Hepatic stellate cell (primary cell): ENCODE measurements around the gene SNAPIN.
"Not testable (repeated sequence)": the region's sequence is repeated elsewhere in the genome, so short reads cannot be mapped to it uniquely, and the experiment has no call there.

Source experiments
- DNase-seq: peaks from one replicate; pipeline ENCODE4 v3.0.0; 2011; ENCODE audit warnings: low spot score

SNAPIN gene

GRCh38 chr1:153647346-153647714 lies 11.2 kb upstream of the SNAPIN start:
- DNase-seq: no peak

DNA sequence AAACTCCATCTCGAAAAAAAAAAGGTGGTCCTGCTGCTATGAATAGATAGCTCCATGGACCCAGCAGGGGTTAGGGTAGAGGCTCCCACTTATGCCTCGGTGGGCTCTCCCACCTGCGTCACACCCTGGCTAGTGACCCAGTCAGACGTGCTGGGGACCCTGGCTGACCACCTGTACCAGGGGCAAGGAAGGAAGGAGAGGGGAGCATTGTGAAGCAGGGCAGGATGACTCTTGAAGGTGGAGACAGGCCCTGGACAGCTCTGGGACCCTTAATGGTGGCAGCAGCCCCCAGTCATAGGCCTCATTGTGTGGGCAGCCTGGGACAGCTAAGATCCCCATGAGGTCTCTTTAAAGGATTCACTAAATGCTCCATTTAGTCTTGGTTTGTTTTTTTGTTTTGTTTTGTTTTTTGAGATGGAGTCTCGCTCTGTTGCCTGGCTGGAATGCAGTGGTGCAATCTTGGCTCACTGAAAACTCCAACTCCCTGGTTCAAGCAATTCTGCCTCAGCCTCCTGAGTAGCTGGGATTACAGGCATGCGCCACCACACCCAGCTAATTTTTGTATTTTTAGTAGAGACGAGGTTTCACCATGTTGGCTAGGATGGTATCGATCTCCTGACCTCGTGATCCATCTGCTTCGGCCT lies 10.4 kb upstream of the SNAPIN start:
- DNase-seq: no peak

DNA sequence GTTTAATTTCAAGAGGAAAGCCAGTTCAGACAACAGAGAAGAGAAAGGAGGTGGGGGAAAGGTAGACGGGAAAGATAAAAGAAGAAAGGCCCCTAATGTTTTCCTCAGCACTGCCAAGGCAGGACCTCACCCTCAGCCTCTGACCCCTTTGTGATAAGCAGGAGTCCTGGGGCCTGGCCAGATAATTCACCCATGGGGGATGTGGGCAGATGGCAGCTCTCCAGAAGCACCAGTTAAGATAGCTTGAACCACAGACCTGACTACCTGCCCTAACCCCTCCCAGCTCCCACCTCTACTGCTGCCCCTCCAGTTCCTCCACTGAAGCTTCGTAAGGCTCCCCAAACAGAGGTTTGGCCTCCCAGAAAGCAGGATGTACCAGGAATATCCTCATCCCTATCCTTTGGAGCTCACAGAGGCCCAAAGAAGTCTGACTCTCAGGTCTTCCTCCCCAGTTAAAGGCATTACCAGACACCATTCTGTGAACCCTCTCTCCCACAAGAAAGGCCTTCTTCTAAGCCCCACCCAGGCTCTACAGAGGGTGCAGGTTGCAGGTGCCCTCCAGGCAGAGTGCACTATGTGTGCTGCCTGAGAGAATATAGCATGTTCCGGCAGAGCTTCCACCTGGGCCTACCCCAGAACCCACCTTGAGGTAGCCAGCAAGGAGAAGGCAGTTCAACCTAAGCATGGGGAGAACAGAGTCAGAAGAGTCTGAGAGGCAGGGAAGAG lies 9.2 kb upstream of the SNAPIN start:
- no peak for DNase-seq

- no peak for DNase-seq
Observed at GRCh38 chr1:153649863-153650235, 8.7 kb upstream of the SNAPIN start.

- DNase-seq: no peak
Observed at GRCh38 chr1:153651771-153652170, 6.7 kb upstream of the SNAPIN start.

- peak; percentile 63 for DNase-seq
Observed at GRCh38 chr1:153652805-153653500, 5.5 kb upstream of the SNAPIN start.

GRCh38 chr1:153655333-153655732 lies 3.2 kb upstream of the SNAPIN start:
- no peak for DNase-seq

DNA sequence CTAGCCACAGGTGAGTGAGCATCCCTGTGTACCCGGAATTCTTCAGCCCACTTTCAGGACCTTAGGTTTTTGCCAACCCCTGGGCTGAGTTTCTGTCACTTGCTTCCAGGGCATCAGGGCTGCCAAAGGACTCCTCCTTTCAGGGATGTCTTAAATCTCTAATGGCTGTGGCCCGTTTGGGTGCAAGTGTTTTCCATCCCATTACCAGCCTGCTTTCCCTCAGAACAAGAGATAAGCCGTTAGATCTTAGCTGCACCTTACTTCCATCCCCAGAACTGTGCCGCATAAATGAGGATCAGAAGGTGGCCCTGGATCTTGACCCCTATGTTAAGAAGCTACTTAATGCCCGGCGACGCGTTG lies 652 bp downstream of the SNAPIN start:
- DNase-seq: no peak

- DNase-seq: no peak
Observed at GRCh38 chr1:153659656-153660055, 1.2 kb downstream of the SNAPIN start.

DNA sequence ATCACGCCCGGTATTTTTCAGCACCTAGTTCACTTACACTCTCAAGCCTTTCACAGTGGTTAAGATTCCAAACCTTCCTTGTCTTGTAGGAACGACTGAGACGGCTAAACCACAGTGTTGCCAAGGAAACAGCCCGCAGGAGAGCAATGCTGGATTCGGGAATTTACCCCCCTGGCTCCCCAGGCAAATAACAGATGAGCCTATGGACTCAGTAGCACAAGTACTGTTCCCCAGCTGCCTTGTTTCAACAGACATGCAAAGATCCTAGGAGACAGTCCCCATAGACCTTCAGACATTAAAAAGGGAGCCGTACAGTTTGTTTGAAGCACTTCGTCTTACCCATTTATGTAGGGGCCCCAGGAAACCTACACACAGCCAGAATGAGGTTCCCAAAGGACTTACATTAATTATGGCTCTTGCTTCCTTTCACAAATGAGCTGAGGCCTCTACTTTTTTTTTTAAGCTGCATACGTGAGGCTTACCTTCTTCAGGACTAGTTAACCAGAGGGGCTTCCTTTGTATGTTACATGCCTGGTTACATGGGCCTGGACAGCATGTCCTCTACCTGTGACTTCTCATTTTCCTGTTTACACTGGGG lies 2.7 kb downstream of the SNAPIN start:
- DNase-seq: no peak

- DNase-seq: no peak
Observed at GRCh38 chr1:153662269-153662668, 3.8 kb downstream of the SNAPIN start.

GRCh38 chr1:153663211-153663610 lies 4.7 kb downstream of the SNAPIN start:
- DNase-seq: no peak

DNA sequence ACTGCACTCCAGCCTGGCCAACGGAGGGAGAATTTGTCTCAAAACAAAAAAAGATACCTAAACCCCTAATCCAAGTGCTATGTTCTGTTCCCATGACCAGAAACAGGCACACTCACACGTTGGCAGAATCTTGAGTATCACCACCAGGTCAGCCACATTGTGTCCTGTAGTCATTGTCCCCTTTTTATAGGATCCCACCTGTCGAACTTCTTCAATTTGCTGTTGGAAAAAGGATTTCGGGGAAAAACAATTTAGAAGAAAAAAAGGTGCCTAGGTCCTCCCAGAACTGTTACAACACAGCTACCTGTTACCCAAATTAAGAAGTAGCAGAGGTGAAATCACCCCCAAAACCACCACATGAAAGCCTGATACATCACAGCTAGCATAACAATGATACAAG lies 8.9 kb downstream of the SNAPIN start:
- no peak for DNase-seq

DNA sequence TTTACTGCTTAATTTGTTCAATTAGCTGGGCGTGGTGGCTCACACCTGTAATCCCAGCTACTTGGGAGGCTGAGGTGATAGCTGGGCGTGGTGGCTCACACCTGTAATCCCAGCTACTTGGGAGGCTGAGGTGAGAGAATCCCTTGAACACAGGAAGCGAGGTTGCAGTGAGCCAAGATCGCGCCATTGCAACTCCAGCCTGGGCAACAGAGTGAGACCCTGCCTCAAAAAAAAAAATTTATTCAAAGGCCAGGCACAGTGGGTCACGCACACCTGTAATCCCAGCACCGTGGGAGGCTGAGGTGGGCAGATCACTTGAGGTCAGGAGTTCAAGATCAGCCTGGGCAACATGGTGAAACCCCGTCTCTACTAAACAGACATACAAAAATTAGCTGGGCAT lies 10.2 kb downstream of the SNAPIN start:
- DNase-seq: not testable (repeated sequence)

- DNase-seq: no peak
Observed at GRCh38 chr1:153669606-153670005, 11.1 kb downstream of the SNAPIN start.

GRCh38 chr1:153670257-153670858 lies 11.9 kb downstream of the SNAPIN start:
- no peak for DNase-seq

DNA sequence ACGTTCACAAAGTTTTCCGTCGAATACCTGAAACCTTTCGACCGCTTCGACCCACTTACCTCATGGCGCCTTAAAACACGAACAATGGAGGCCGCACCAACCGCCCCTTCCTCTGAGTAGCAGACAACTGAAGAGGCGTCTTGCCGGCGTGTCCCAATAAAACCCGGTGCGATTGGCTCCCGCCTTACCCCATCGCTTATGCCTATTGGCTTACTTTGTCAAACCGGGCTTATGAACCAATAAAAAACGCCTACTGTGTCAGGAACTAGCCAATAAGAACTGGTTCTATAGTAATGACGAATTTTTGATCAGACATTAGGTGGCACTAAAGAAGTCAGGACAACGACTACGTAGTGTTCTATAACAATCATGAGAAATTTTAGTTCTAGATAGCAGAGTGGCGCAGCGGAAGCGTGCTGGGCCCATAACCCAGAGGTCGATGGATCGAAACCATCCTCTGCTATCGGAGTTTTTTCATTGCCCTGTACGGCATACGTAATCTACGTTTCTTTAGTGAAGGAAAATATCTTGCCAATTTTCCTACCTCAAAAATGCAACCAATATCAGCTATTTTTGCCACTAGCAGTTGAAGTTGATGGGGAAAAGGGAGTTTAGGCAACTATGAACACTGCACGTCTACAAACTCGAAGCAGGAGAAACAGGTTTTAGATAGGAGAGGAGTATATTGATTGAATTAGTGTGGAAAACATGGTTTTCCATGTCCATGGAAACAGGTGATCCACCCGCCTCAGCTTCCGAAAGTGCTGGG lies 12.5 kb downstream of the SNAPIN start, which contains the start of gene ILF2:
ILF2 (minus strand) TSS at position 135 of the 769 bp plus-strand sequence; CDS start at position 64, 71 bp downstream.
- DNase-seq: peak; percentile 99

DNA sequence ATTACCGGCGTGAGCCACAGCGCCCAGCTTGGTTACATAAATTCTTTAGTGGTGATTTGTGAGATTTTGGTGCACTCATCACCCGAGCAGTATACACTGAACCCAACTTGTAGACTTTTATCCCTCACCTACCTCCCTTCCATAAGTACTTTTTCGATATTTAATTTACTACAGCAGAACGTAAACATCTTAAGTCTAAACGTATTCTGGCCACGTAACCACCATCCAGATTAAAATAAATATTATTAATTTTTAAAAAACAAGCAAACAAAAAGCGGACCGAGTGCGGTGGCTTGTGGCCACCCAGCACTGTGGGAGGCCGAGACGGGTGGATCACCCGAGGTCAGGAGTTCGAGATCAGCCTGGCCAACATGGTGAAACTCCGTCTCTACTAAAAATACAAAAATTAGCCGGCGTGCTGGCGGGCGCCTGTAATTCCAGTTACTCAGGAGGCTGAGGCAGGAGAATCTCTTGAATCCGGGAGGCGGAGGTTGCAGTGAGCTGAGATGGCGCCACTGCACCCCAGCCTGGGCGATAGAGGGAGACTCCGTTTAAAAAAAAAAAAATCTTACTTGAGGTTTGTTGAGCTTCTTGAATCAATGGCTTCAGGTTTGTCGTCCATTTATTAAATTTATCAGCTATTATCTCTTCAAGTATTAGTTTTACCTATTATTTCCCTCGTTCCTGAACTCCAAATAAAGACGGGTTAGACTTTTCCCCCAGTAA lies 13.3 kb downstream of the SNAPIN start:
- not testable (repeated sequence) for DNase-seq

DNA sequence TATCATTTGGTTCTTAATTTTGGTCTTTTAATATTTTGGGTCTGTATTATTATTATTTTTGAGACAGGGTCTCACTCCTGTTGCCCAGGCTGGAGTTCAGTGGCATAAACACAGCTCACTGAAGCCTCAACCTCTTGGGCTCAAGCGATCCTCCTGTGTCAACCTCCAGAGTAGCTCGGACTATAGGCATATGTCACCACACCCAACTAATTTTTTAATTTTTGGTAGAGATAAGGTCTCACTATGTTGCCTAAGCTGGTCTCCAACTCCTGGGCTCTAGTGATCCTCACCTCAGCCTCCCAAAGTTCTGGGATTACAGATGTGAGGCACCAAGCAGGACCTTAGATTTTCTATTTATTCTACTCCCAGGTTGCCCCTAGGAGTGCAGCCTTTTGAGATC lies 15.0 kb downstream of the SNAPIN start:
- DNase-seq: no peak

DNA sequence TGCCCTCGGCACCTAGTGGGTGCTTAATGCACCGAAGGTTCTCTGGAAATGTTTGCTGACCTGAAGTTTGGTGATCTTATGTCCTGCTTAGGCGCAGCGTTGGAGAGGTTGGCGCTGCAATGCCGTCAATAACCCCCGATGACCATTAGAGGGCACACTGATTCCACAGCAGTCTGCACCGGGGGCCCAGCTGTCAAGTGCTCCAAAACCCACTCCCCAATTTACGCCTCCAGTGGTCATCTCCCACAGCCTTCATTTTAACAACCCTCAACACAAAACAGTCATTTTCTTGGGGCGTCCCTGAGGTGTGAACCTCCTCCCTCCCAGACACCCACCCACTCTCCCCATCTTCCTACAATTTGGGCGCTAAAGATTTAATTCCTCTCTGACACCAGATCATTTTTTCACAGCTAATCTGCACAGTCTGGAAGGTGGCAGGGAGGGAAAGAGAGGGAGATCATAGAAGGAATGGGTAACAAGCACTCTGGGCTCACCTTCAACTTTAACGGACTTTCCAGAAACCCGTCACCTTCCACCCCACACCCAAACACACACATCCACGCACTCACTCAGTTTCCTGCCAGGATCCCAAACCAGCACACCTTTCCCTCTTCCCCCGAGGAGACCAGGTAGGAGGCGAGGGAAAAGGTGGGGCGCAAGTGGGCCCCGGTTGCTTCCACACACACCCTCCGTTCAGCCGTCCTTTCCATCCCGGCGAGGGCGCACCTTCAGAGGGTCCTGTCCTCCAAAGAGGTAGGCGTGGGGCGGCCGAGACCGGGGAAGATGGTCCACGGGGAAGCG lies 19.4 kb downstream of the SNAPIN start:
- DNase-seq: peak; percentile 72
